ENCODE measurements around the gene RPA1. TPM values are rescaled to one million over a fixed set of nuclear protein-coding genes. Genes with fewer than 3 reads are reported as not detected.

The RPA1 gene
- total and polyA plus RNA-seq, 10 of the 15 experiments (the other 5 are each of a cell fraction or from before 2014, with no cell fraction given), result 35.9 to 198 (median 71.2) TPM

GRCh38 chr17:1820528-1821252 is 9.1 kb upstream of the RPA1 start (continued):
- TF ChIP-seq RELB (IDR thresholded peaks at IDR 0.05; ENCODE audit: low read depth) (peak; percentile 43; the same call in 1 of the 2 replicates), ZNF24 (IDR thresholded peaks at IDR 0.05) (peak; percentile 47; the same call in 1 of the 2 replicates), NFYB (IDR thresholded peaks at IDR 0.05; ENCODE audit: insufficient read depth, low read depth, low read length) (no peak), ESRRA (IDR thresholded peaks at IDR 0.05; ENCODE audit: low read length) (no peak)

DNA sequence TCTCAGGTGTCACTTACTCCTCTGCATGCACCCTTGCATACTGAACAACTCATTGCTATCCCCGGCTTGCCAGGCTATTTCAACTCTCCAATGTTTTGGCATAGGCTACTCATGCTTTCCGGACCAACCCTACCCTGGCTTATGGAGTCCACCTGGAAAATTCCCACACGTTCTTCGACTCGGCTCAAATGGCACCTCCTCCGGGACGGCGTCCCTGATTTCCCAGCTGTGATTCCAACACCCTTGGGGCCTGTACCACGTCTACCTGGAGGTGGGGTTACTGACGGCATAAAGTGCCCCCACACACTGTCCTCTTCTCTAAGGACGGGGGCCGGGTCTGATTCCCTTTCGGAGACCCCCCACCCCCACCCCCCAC is 601 bp upstream of the RPA1 start:
- ATAC-seq (peak; percentile 2; the same call in 2 of the 3 replicates), FAIRE-seq (no peak), DNase-seq (ENCODE audit: low read depth, low spot score) (no peak)
- TSS peak; percentile 75 for BruUV-seq (replicated peaks)
- ChIA-PET POLR2A (interaction anchor here (0.6 to 1.4 kb wide), 4 partner anchors 9 to 138 kb away, joined by 4 to 10 read pairs (median 6); no protein-coding TSS in a partner anchor), CTCF (interaction anchor here (0.6 to 2.1 kb wide), 3 partner anchors 93 to 629 kb away, joined by 3 to 8 read pairs (median 4); no protein-coding TSS in a partner anchor), RAD21 (ENCODE audit: unreplicated experiment) (interaction anchor here (1.4 to 1.6 kb wide), 2 partner anchors 108 to 112 kb away, joined by 7 to 11 read pairs; no protein-coding TSS in a partner anchor), SMC1A (ENCODE audit: uncharacterized antibody, unreplicated experiment) (no interaction called here)
- Histone ChIP-seq H3K36me3 (ENCODE audit: control insufficient read depth in 2 of 2, insufficient read depth in 2 of 2, low read length in 1 of 2) (peaks cover 0 to 8% of the 10 kb centered on the region in 2 experiments; a peak in 1 of 4 replicates), H2AFZ (ENCODE audit: control insufficient read depth, low read depth, low read length) (no peak overlapping the region; the same call in 1 of the 2 replicates), H4K20me1 (ENCODE audit: control insufficient read depth, insufficient read depth) (no peaks in the 10 kb centered on the region), H3K27me3 (replicated peaks in 1 of 2; ENCODE audit: control insufficient read depth in 2 of 2, insufficient read depth in 2 of 2, low read length in 1 of 2) (no peaks in the 10 kb centered on the region), H3K4me2 (ENCODE audit: control insufficient read depth, insufficient read depth) (peak overlapping the region; percentile 64), H3K4me3 (peak overlapping the region; percentile 98), H3K27ac (ENCODE audit: control insufficient read depth, insufficient read depth) (peak overlapping the region; percentile 83), H3K79me2 (ENCODE audit: control insufficient read depth, insufficient read depth, low read length) (peaks cover 46% of the 10 kb centered on the region), H3K4me1 (ENCODE audit: control insufficient read depth, insufficient read depth, low read length) (peaks cover 15% of the 10 kb centered on the region), H3K9ac (ENCODE audit: control insufficient read depth, insufficient read depth, low read length) (peak overlapping the region; percentile 74), H3K9me3 (replicated peaks; ENCODE audit: control insufficient read depth, insufficient read depth, low read length) (no peaks in the 10 kb centered on the region; the same call in 2 of the 3 replicates)
- WGBS (ENCODE audit: insufficient coverage, insufficient replicate concordance, low lambda C conversion rate, missing lambda C conversion rate), result 1% methylated on average over 13 of the region's 13 CpGs
- in situ Hi-C loops (cut with MboI) (no loop called here), intact Hi-C loops (cut with micrococcal nuclease; ENCODE audit: unreplicated experiment) (no loop called here)
- no peak for TF ChIP-seq SP1 (IDR thresholded peaks at IDR 0.05; ENCODE audit: low read depth, low read length)
- 0 out of 4 replicates have a peak, but pooled peaks of 1 of the 2 experiments have one; percentile 17 for TF ChIP-seq IKZF2 (IDR thresholded peaks at IDR 0.05)
